GM12878 (cell line): Measurements from ENCODE around the gene KCNN3. TPM values are rescaled to one million over a fixed set of nuclear protein-coding genes. Genes with fewer than 3 reads are reported as not detected.

ENCODE experiments used
- ATAC-seq: fragments of 200-7000 bp; cut with Tn5 transposase; 3 replicates; pipeline ENCODE4 v1.9.1; 2020; ENCODE audit warnings: mild to moderate bottlenecking, moderate library complexity
- BruUV-seq: library from RNA; stranded (reverse); fragments of 400-500 nt; replicated peaks from 2 replicates; lab custom pipeline; 2021; lab: Mats Ljungman, UMichigan
- CTCF ChIA-PET: fragments of 300-600 bp; sonication (Branson Sonifier 250); formaldehyde crosslinking; extraction: SDS; loops from one replicate; lab custom pipeline; 2021; ENCODE audit warnings: inconsistent platforms; lab: Yijun Ruan, JAX
- POLR2A ChIA-PET: fragments of 350-600 bp; formaldehyde crosslinking; extraction: SDS; loops from one replicate; lab custom pipeline; 2021; ENCODE audit warnings: inconsistent platforms; lab: Charles Lee
- RAD21 ChIA-PET: fragments of 300-600 bp; sonication (Branson Sonifier 250); formaldehyde crosslinking; loops from one replicate; lab custom pipeline; 2023; ENCODE audit warnings: antibody characterized with exemption; ENCODE audit not compliant: unreplicated experiment; lab: Charles Lee
- SMC1A ChIA-PET: fragments of 300-600 bp; sonication (Branson Sonifier 250); formaldehyde crosslinking; loops from one replicate; lab custom pipeline; 2023; ENCODE audit not compliant: unreplicated experiment, uncharacterized antibody; lab: Charles Lee
- DNase-seq: peaks from one replicate; pipeline ENCODE4 v3.0.0-alpha.2; 2011; ENCODE audit warnings: low read depth, low spot score
- FAIRE-seq: peaks from 3 replicates; lab custom pipeline; 2011; peaks lifted over from hg19 to GRCh38; lab: Jason Lieb, UNC
- H2AFZ ChIP-seq: 2 replicates; pipeline ENCODE4 v1.6.0; 2011; ENCODE audit warnings: low read depth, low read length, control low read depth; ENCODE audit not compliant: control insufficient read depth
- H3K27ac ChIP-seq: 2 replicates; pipeline ENCODE4 v1.5.1; 2011; ENCODE audit warnings: control low read depth; ENCODE audit not compliant: control insufficient read depth, insufficient read depth
- H3K27me3 ChIP-seq, 2 experiments: replicated peaks in 1 of 2; 2 replicates each; pipeline versions ENCODE4 v1.6.0 to v1.6.1; 2011; ENCODE audit warnings: low read length in 1 of 2; ENCODE audit not compliant: control insufficient read depth in 2 of 2, insufficient read depth in 2 of 2
- H3K36me3 ChIP-seq, 2 experiments: 2 replicates each; pipeline ENCODE4 v1.5.1; 2011; ENCODE audit warnings: low read length in 1 of 2; ENCODE audit not compliant: control insufficient read depth in 2 of 2, insufficient read depth in 2 of 2
- H3K4me1 ChIP-seq: 2 replicates; pipeline ENCODE4 v1.6.1; 2011; ENCODE audit warnings: mild to moderate bottlenecking, low read length, moderate library complexity, mixed read lengths; ENCODE audit not compliant: control insufficient read depth, insufficient read depth
- H3K4me2 ChIP-seq: 2 replicates; pipeline ENCODE4 v1.6.0; 2011; ENCODE audit warnings: control low read depth; ENCODE audit not compliant: control insufficient read depth, insufficient read depth
- H3K4me3 ChIP-seq: fragments of 200-600 bp; sonication (generic); 2 replicates; pipeline ENCODE4 v1.5.1; 2016
- H3K79me2 ChIP-seq: 2 replicates; pipeline ENCODE4 v1.6.0; 2011; ENCODE audit warnings: low read length; ENCODE audit not compliant: control insufficient read depth, insufficient read depth
- H3K9ac ChIP-seq: 2 replicates; pipeline ENCODE4 v1.8.0; 2011; ENCODE audit warnings: low read length, control low read depth, mixed read lengths; ENCODE audit not compliant: control insufficient read depth, insufficient read depth
- H3K9me3 ChIP-seq: replicated peaks from 3 replicates; pipeline ENCODE4 v1.5.1; 2011; ENCODE audit warnings: mild to moderate bottlenecking, low read length; ENCODE audit not compliant: control insufficient read depth, insufficient read depth
- H4K20me1 ChIP-seq: 2 replicates; pipeline ENCODE4 v1.6.0; 2011; ENCODE audit not compliant: control insufficient read depth, insufficient read depth
- ATF2 ChIP-seq: IDR thresholded peaks from 2 replicates; pipeline ENCODE4 v1.6.1; 2012; ENCODE audit warnings: low read length, inconsistent platforms
- ATF7 ChIP-seq: fragments of 450-650 bp; IDR thresholded peaks from 2 replicates; pipeline ENCODE4 v1.6.1; 2016; ENCODE audit warnings: low read depth, mild to moderate bottlenecking
- CBFB ChIP-seq: IDR thresholded peaks from 2 replicates; pipeline ENCODE4 v1.6.1; 2016; ENCODE audit warnings: antibody characterized with exemption, low read depth
- CBX3 ChIP-seq: fragments of 200-600 bp; sonication (generic); IDR thresholded peaks from 2 replicates; pipeline ENCODE4 v1.6.1; 2016; ENCODE audit warnings: low read depth, borderline replicate concordance
- ELK1 ChIP-seq: IDR thresholded peaks from 2 replicates; pipeline ENCODE4 v1.6.1; 2012; ENCODE audit warnings: low read depth, low read length, improper control_type of control experiment
- JUNB ChIP-seq: IDR thresholded peaks from 2 replicates; pipeline ENCODE4 v1.6.1; 2016; ENCODE audit warnings: antibody characterized with exemption, mild to moderate bottlenecking
- KLF5 ChIP-seq: fragments of 450-650 bp; IDR thresholded peaks from 2 replicates; pipeline ENCODE4 v1.6.1; 2014; ENCODE audit warnings: mild to moderate bottlenecking; ENCODE audit not compliant: partially characterized antibody
- LARP7 ChIP-seq: fragments of 450-650 bp; IDR thresholded peaks from 2 replicates; pipeline ENCODE4 v1.6.1; 2017; ENCODE audit warnings: mild to moderate bottlenecking
- MLLT1 ChIP-seq: fragments of 450-650 bp; IDR thresholded peaks from 2 replicates; pipeline ENCODE4 v1.6.1; 2016; ENCODE audit warnings: mild to moderate bottlenecking
- STAT3 ChIP-seq: IDR thresholded peaks from 2 replicates; pipeline ENCODE4 v1.6.1; 2011; ENCODE audit warnings: low read depth, low read length, improper control_type of control experiment
- SUZ12 ChIP-seq: fragments of 200-600 bp; sonication (generic); IDR thresholded peaks from one replicate; pipeline ENCODE4 v1.6.1; 2018; ENCODE audit warnings: antibody characterized with exemption, mild to moderate bottlenecking; ENCODE audit not compliant: unreplicated experiment
- TARDBP ChIP-seq: IDR thresholded peaks from 2 replicates; pipeline ENCODE4 v1.6.1; 2016; ENCODE audit warnings: borderline replicate concordance
- ZBTB33 ChIP-seq: fragments of 450-650 bp; IDR thresholded peaks from 2 replicates; pipeline ENCODE4 v1.6.1; 2017; ENCODE audit warnings: mild to moderate bottlenecking
- ZNF207 ChIP-seq: fragments of 450-650 bp; IDR thresholded peaks from 2 replicates; pipeline ENCODE4 v1.6.1; 2014; ENCODE audit warnings: antibody characterized with exemption, mild to moderate bottlenecking, borderline replicate concordance
- ZSCAN29 ChIP-seq: fragments of 450-650 bp; IDR thresholded peaks from 2 replicates; pipeline ENCODE4 v1.6.1; 2017; ENCODE audit warnings: mild to moderate bottlenecking, moderate library complexity
- WGBS: methylation state at CpG from one replicate; pipeline ENCODE4 v1.1.6; 2016; ENCODE audit warnings: low lambda C conversion rate; ENCODE audit not compliant: insufficient replicate concordance, insufficient coverage; ENCODE audit errors: missing lambda C conversion rate; 5-methylcytosine and 5-hydroxymethylcytosine counted together
- in situ Hi-C: fragments of 300-500 bp; cut with MboI; formaldehyde crosslinking; loops from 9 replicates; pipeline ENCODE4 v1.14.3; 2018; ENCODE audit warnings: mixed read lengths
- intact Hi-C: fragments of 100-400 bp; cut with micrococcal nuclease; formaldehyde crosslinking; loops from one replicate; pipeline ENCODE4 v1.14.2; 2022; ENCODE audit not compliant: unreplicated experiment
- polyA plus RNA-seq, 11 experiments: library from polyadenylated mRNA; depleted of rRNA in 4 of 11; unstranded in 6 of 11; stranded (reverse) in 5 of 11; fragments of >200 nt; fragmentation: Nextera tagmentation in 4 of 11; fragmentation: Illumina TruSeq in 1 of 11; extraction: Ambion mirVana in 4 of 11; extraction: Trizol in 1 of 11; gene quantifications; 1 replicate in 1 of 11; 2 replicates in 10 of 11; pipeline versions ENCODE4 v1.2.1 to v1.2.3, GENCODE V29; 2011 to 2016; ENCODE audit warnings: inconsistent platforms in 2 of 11, missing spikeins in 2 of 11, low read depth in 1 of 11
- total RNA-seq, 4 experiments: library from RNA; depleted of rRNA in 3 of 4; stranded (reverse); fragments of >200 nt in 3 of 4; fragmentation: Illumina TruSeq in 1 of 4; extraction: Trizol in 1 of 4; gene quantifications; 2 replicates each; pipeline versions ENCODE4 v1.2.1 to v1.2.3, GENCODE V29; 2013 to 2021

KCNN3 gene
- total and polyA plus RNA-seq, 10 of the 15 experiments (the other 5 are each of a cell fraction or from before 2014, with no cell fraction given): 3.5 to 26.4 (median 14.9) TPM

GRCh38 chr1:154770897-154771594, 99.0 kb downstream of the KCNN3 start:
- H3K4me2 ChIP-seq: no peak overlapping the region
- no peak overlapping the region for H2AFZ ChIP-seq
- no peak for TF ChIP-seq TARDBP
- no peak for TF ChIP-seq ELK1
- TF ChIP-seq ZBTB33: no peak
- no peak for TF ChIP-seq ZNF207
- TF ChIP-seq SUZ12: no peak
- no peak for TF ChIP-seq KLF5
- TF ChIP-seq JUNB: no peak
- no peak for TF ChIP-seq ATF7
- TF ChIP-seq ZSCAN29: no peak
- no peak for TF ChIP-seq CBFB
- no peak for TF ChIP-seq ATF2
- no peak for TF ChIP-seq MLLT1
- TF ChIP-seq LARP7: no peak
- TF ChIP-seq STAT3: no peak
- TF ChIP-seq CBX3: no peak
- H3K27me3 ChIP-seq: no peaks in the 10 kb centered on the region
- no peaks in the 10 kb centered on the region for H4K20me1 ChIP-seq
- POLR2A ChIA-PET: interaction anchor here (0.5 kb wide), 1 partner anchor 114 kb away, joined by 5 read pairs; no protein-coding TSS in a partner anchor
- SMC1A ChIA-PET: interaction anchor here (1.0 to 1.1 kb wide), 2 partner anchors 9 to 106 kb away, joined by 3 read pairs; no protein-coding TSS in a partner anchor
- H3K9me3 ChIP-seq: no peaks in the 10 kb centered on the region
- DNase-seq (no peak), FAIRE-seq (no peak), ATAC-seq (no peak)
- in situ Hi-C loops: no loop called here
- RAD21 ChIA-PET: interaction anchor here (1.0 to 1.1 kb wide), 2 partner anchors 13 to 108 kb away, joined by 3 read pairs; no protein-coding TSS in a partner anchor
- TSS peak; percentile 43 for BruUV-seq
- 100% methylated on average over 4 of the region's 4 CpGs for WGBS
- no peak overlapping the region for H3K9ac ChIP-seq
- intact Hi-C loops: loop anchor here (5.0 kb wide), 1 partner anchor 106 kb away; no protein-coding TSS in a partner anchor
- H3K79me2 ChIP-seq: no peaks in the 10 kb centered on the region
- peaks cover 24% of the 10 kb centered on the region for H3K4me1 ChIP-seq
- H3K4me3 ChIP-seq: no peak overlapping the region
- H3K36me3 ChIP-seq: peaks cover 8 to 12% of the 10 kb centered on the region in 2 experiments; a peak in 3 of 4 replicates
- CTCF ChIA-PET: interaction anchor here (0.6 to 0.7 kb wide), 2 partner anchors 10 to 43 kb away, joined by 3 read pairs; no protein-coding TSS in a partner anchor
- no peak overlapping the region for H3K27ac ChIP-seq
